ENCODE results near the gene CPE.
"Not testable (repeated sequence)": the region's sequence is repeated elsewhere in the genome, so short reads cannot be mapped to it uniquely, and the experiment has no call there.

CPE gene

GRCh38 chr4:165443276-165443675, 64.5 kb downstream of the CPE start:
- Histone ChIP-seq H4K20me1 (ENCODE audit: insufficient read depth, low read length) (no peaks in the 10 kb centered on the region), H3K36me3 (replicated peaks; ENCODE audit: low read depth, low read length) (no peaks in the 10 kb centered on the region), H3K4me1 (ENCODE audit: low read length) (no peaks in the 10 kb centered on the region), H3K9me3 (ENCODE audit: insufficient read depth, low read length) (no peaks in the 10 kb centered on the region), H3K4me2 (ENCODE audit: low read length) (no peak overlapping the region), H2AFZ (ENCODE audit: low read depth, low read length) (no peak overlapping the region), H3K9ac (ENCODE audit: low read length) (no peak overlapping the region), H3K79me2 (ENCODE audit: low read length) (no peaks in the 10 kb centered on the region), H3K27ac (ENCODE audit: low read length) (no peak overlapping the region), H3K4me3 (ENCODE audit: low read length) (no peak overlapping the region), H3K27me3 (ENCODE audit: low read depth, low read length) (no peaks in the 10 kb centered on the region)
- TF ChIP-seq EZH2phosphoT487 (IDR thresholded peaks at IDR 0.05; ENCODE audit: low read depth) = no peak
- no peak for TF ChIP-seq CTCF (IDR thresholded peaks at IDR 0.05; ENCODE audit: low read depth, low read length)

DNA sequence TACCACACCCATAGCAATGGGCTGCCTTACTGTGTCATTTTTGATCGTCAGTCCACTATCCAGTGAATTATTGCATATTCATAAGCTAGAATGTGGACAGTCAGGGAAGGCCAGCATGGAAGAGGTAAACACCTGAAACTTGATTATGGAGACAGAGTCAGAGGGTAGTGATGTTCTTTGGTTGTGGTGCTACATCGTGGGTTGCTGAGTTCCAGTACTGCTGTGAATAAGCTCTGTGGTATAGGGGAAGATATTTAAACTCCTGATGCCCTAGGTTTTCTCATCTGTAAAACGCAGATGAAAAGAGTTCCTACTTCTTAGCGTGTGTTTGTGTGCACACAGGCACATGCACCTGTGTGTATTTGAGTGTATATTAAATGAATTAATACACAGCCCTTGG, 69.9 kb downstream of the CPE start:
- no peaks in the 10 kb centered on the region for H4K20me1 ChIP-seq (ENCODE audit: insufficient read depth, low read length)
- no peaks in the 10 kb centered on the region for H3K36me3 ChIP-seq (replicated peaks; ENCODE audit: low read depth, low read length)
- H3K27ac ChIP-seq (ENCODE audit: low read length) = no peak overlapping the region
- H3K79me2 ChIP-seq (ENCODE audit: low read length) = no peaks in the 10 kb centered on the region
- no peak overlapping the region for H3K4me2 ChIP-seq (ENCODE audit: low read length)
- H3K27me3 ChIP-seq (ENCODE audit: low read depth, low read length) = no peaks in the 10 kb centered on the region
- no peak overlapping the region for H2AFZ ChIP-seq (ENCODE audit: low read depth, low read length)
- H3K9me3 ChIP-seq (ENCODE audit: insufficient read depth, low read length) = no peaks in the 10 kb centered on the region
- TF ChIP-seq EZH2phosphoT487 (IDR thresholded peaks at IDR 0.05; ENCODE audit: low read depth) (no peak), CTCF (IDR thresholded peaks at IDR 0.05; ENCODE audit: low read depth, low read length) (no peak)
- H3K9ac ChIP-seq (ENCODE audit: low read length) = no peak overlapping the region
- no peak overlapping the region for H3K4me3 ChIP-seq (ENCODE audit: low read length)
- H3K4me1 ChIP-seq (ENCODE audit: low read length) = no peaks in the 10 kb centered on the region

- Histone ChIP-seq H3K27ac (ENCODE audit: low read length) (no peak overlapping the region), H3K27me3 (ENCODE audit: low read depth, low read length) (no peaks in the 10 kb centered on the region), H3K4me1 (ENCODE audit: low read length) (no peaks in the 10 kb centered on the region), H3K36me3 (replicated peaks; ENCODE audit: low read depth, low read length) (no peaks in the 10 kb centered on the region), H4K20me1 (ENCODE audit: insufficient read depth, low read length) (no peaks in the 10 kb centered on the region), H3K4me2 (ENCODE audit: low read length) (no peak overlapping the region), H3K9ac (ENCODE audit: low read length) (no peak overlapping the region), H3K4me3 (ENCODE audit: low read length) (no peak overlapping the region), H2AFZ (ENCODE audit: low read depth, low read length) (no peak overlapping the region), H3K9me3 (ENCODE audit: insufficient read depth, low read length) (no peaks in the 10 kb centered on the region), H3K79me2 (ENCODE audit: low read length) (no peaks in the 10 kb centered on the region)
- TF ChIP-seq EZH2phosphoT487 (IDR thresholded peaks at IDR 0.05; ENCODE audit: low read depth) = no peak
- TF ChIP-seq CTCF (IDR thresholded peaks at IDR 0.05; ENCODE audit: low read depth, low read length) = no peak
Observed at GRCh38 chr4:165449333-165449732, 70.5 kb downstream of the CPE start.

- Histone ChIP-seq H3K27ac (ENCODE audit: low read length) (no peak overlapping the region), H2AFZ (ENCODE audit: low read depth, low read length) (no peak overlapping the region)
Observed at GRCh38 chr4:165450871-165451270, 72.1 kb downstream of the CPE start.

GRCh38 chr4:165453140-165453539, 74.3 kb downstream of the CPE start:
- H3K27ac ChIP-seq (ENCODE audit: low read length); H2AFZ ChIP-seq (ENCODE audit: low read depth, low read length); H3K4me3 ChIP-seq (ENCODE audit: low read length); H3K4me2 ChIP-seq (ENCODE audit: low read length); H3K9me3 ChIP-seq (ENCODE audit: insufficient read depth, low read length); H3K9ac ChIP-seq (ENCODE audit: low read length); H4K20me1 ChIP-seq (ENCODE audit: insufficient read depth, low read length); H3K4me1 ChIP-seq (ENCODE audit: low read length); H3K27me3 ChIP-seq (ENCODE audit: low read depth, low read length); H3K79me2 ChIP-seq (ENCODE audit: low read length); H3K36me3 ChIP-seq (replicated peaks; ENCODE audit: low read depth, low read length): not testable (repeated sequence)

More at GRCh38 chr4:165450871-165451270, 72.1 kb downstream of the CPE start:
- H3K27me3 ChIP-seq (ENCODE audit: low read depth, low read length) = no peaks in the 10 kb centered on the region
- H3K79me2 ChIP-seq (ENCODE audit: low read length) = no peaks in the 10 kb centered on the region
- TF ChIP-seq EZH2phosphoT487 (IDR thresholded peaks at IDR 0.05; ENCODE audit: low read depth) = no peak
- TF ChIP-seq CTCF (IDR thresholded peaks at IDR 0.05; ENCODE audit: low read depth, low read length) = no peak
- H3K36me3 ChIP-seq (replicated peaks; ENCODE audit: low read depth, low read length) = no peaks in the 10 kb centered on the region
- no peaks in the 10 kb centered on the region for H4K20me1 ChIP-seq (ENCODE audit: insufficient read depth, low read length)
- no peak overlapping the region for H3K4me3 ChIP-seq (ENCODE audit: low read length)
- H3K4me2 ChIP-seq (ENCODE audit: low read length) = no peak overlapping the region
- no peak overlapping the region for H3K9ac ChIP-seq (ENCODE audit: low read length)
- H3K9me3 ChIP-seq (ENCODE audit: insufficient read depth, low read length) = no peaks in the 10 kb centered on the region
- H3K4me1 ChIP-seq (ENCODE audit: low read length) = no peaks in the 10 kb centered on the region
